HCT116 (cell line): ENCODE data around the gene C1orf52.

Experiments used
- CEBPB ChIP-seq: IDR thresholded peaks from 2 replicates; pipeline ENCODE4 v1.6.1; 2012; ENCODE audit warnings: low read depth
- TF ChIP-seq, protein P1 (sequence below), 3 experiments: fragments of 200-600 bp in 1 of 3; sonication (generic) in 1 of 3; IDR thresholded peaks in 2 of 3; conservative IDR thresholded peaks in 1 of 3; 2 replicates each; pipeline ENCODE4 v1.5.1; 2012 to 2017; ENCODE audit warnings: low read depth in 2 of 3, low read length in 2 of 3, antibody characterized with exemption in 1 of 3, borderline replicate concordance in 1 of 3, control low read depth in 1 of 3, mild to moderate bottlenecking in 1 of 3, mixed read lengths in 1 of 3, mixed run types in 1 of 3, moderate library complexity in 1 of 3; ENCODE audit not compliant: insufficient read depth in 1 of 3

DNA sequence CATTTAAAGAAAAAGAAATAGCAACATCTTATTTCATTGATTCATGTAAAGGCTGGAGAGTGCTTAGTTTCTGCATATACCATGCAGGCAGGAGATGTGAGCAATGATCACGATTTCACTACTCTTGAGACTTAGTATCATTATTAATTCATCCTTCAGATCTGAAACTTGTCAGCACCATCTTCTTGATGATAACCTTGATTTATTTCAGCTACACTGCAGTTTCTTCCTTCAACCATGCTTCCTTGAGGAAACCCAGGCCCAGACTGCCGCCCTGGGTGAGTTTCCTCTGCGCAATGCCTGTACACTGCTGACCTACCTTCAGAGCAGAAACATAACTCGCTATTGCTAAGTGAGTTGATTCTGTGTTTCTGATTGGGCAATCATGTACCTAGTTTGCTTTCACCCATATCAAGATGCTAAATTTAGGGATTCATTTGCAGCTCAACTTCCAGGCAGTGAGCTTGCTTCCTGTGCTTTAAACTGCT lies 30.4 kb upstream of the C1orf52 start:
- peak; percentile 4; the same call in 1 of the 2 replicates for TF ChIP-seq CEBPB
- TF ChIP-seq, protein P1, sequence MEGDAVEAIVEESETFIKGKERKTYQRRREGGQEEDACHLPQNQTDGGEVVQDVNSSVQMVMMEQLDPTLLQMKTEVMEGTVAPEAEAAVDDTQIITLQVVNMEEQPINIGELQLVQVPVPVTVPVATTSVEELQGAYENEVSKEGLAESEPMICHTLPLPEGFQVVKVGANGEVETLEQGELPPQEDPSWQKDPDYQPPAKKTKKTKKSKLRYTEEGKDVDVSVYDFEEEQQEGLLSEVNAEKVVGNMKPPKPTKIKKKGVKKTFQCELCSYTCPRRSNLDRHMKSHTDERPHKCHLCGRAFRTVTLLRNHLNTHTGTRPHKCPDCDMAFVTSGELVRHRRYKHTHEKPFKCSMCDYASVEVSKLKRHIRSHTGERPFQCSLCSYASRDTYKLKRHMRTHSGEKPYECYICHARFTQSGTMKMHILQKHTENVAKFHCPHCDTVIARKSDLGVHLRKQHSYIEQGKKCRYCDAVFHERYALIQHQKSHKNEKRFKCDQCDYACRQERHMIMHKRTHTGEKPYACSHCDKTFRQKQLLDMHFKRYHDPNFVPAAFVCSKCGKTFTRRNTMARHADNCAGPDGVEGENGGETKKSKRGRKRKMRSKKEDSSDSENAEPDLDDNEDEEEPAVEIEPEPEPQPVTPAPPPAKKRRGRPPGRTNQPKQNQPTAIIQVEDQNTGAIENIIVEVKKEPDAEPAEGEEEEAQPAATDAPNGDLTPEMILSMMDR (IDR thresholded peaks at IDR 0.05 in 2 of 3, conservative IDR thresholded peaks at IDR 0.05 in 1 of 3; ENCODE audit: borderline replicate concordance in 1 of 3, insufficient read depth in 1 of 3, low read depth in 2 of 3, low read length in 2 of 3), result no peak
